Esophagus muscularis mucosa (tissue), 4 donors: ENCODE data around the gene CLIP1. TPM values are rescaled to one million over a fixed set of nuclear protein-coding genes. Genes with fewer than 3 reads are reported as not detected.

Experiments used
- DNase-seq: peaks from one replicate; pipeline ENCODE4 v3.0.0-alpha.2; 2017; ENCODE audit errors: extremely low spot score
- H3K27ac ChIP-seq, 4 donors: fragments of 200-600 bp; sonication (generic); replicated peaks in 1 of 4; 1 replicate in 3 of 4; 2 replicates in 1 of 4; pipeline ENCODE4 v1.5.1; 2016 to 2019; ENCODE audit warnings: mild to moderate bottlenecking in 1 of 4
- H3K27me3 ChIP-seq, 4 donors: fragments of 200-600 bp; sonication (generic); one replicate each; pipeline versions ENCODE4 v1.5.1 to v1.6.0; 2016 to 2019
- H3K36me3 ChIP-seq, 4 donors: fragments of 200-600 bp; sonication (generic); one replicate each; pipeline ENCODE4 v1.5.1; 2016 to 2019
- H3K4me1 ChIP-seq, 4 donors: fragments of 200-600 bp; sonication (generic); one replicate each; pipeline ENCODE4 v1.5.1; 2016 to 2019
- H3K4me3 ChIP-seq, 4 donors: fragments of 200-600 bp; sonication (generic); 1 replicate in 2 of 4; 2 replicates in 2 of 4; pipeline ENCODE4 v1.5.1; 2016 to 2019; ENCODE audit warnings: mild to moderate bottlenecking in 4 of 4, moderate library complexity in 1 of 4
- H3K9me3 ChIP-seq, 4 donors: fragments of 200-600 bp; sonication (generic); 1 replicate in 3 of 4; 2 replicates in 1 of 4; pipeline ENCODE4 v1.5.1; 2016 to 2019
- EP300 ChIP-seq: sonication (generic); formaldehyde crosslinking; IDR thresholded peaks from one replicate; pipeline ENCODE4 v1.6.1; 2017; ENCODE audit warnings: antibody characterized with exemption
- POLR2A ChIP-seq: fragments of 450-650 bp; IDR thresholded peaks from one replicate; pipeline ENCODE4 v1.6.1; 2017; ENCODE audit warnings: antibody characterized with exemption, moderate library complexity, mild to moderate bottlenecking, low read depth
- POLR2AphosphoS5 ChIP-seq, 2 donors: sonication (generic); formaldehyde crosslinking; IDR thresholded peaks; one replicate each; pipeline ENCODE4 v1.6.1; 2017; ENCODE audit warnings: antibody characterized with exemption in 2 of 2
- WGBS: methylation state at CpG from one replicate; pipeline ENCODE4 v1.1.5; 2018; 5-methylcytosine and 5-hydroxymethylcytosine counted together
- intact Hi-C: fragments of 100-400 bp; cut with DNase I; formaldehyde crosslinking; loops from one replicate; pipeline ENCODE4 v1.15.1; 2023
- total RNA-seq, 4 donors: library from RNA; depleted of rRNA; stranded (reverse); fragments of >200 nt; gene quantifications; one replicate each; pipeline versions ENCODE4 v1.1.0 to v1.2.1, GENCODE V29; 2016
- TF ChIP-seq, protein P1 (sequence below), 3 experiments: fragments of 200-600 bp in 2 of 3; fragments of 450-650 bp in 1 of 3; sonication (generic) in 2 of 3; IDR thresholded peaks; one replicate each; pipeline ENCODE4 v1.5.1; 2017 to 2019; ENCODE audit warnings: antibody characterized with exemption in 3 of 3, mild to moderate bottlenecking in 2 of 3, moderate library complexity in 1 of 3

Gene CLIP1
- total RNA-seq, 4 donors from 2014 or later: 234 to 263 (median 250) TPM

GRCh38 chr12:122227341-122227740 lies 195.1 kb downstream of the CLIP1 start:
- H3K4me1 ChIP-seq: peaks cover 28 to 36% (median 36%) of the 10 kb centered on the region in 4 donors
- TF ChIP-seq, protein P1, sequence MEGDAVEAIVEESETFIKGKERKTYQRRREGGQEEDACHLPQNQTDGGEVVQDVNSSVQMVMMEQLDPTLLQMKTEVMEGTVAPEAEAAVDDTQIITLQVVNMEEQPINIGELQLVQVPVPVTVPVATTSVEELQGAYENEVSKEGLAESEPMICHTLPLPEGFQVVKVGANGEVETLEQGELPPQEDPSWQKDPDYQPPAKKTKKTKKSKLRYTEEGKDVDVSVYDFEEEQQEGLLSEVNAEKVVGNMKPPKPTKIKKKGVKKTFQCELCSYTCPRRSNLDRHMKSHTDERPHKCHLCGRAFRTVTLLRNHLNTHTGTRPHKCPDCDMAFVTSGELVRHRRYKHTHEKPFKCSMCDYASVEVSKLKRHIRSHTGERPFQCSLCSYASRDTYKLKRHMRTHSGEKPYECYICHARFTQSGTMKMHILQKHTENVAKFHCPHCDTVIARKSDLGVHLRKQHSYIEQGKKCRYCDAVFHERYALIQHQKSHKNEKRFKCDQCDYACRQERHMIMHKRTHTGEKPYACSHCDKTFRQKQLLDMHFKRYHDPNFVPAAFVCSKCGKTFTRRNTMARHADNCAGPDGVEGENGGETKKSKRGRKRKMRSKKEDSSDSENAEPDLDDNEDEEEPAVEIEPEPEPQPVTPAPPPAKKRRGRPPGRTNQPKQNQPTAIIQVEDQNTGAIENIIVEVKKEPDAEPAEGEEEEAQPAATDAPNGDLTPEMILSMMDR (IDR thresholded peaks at IDR 0.05): no peak
- no peak for TF ChIP-seq POLR2A
- no peak for TF ChIP-seq EP300
- no peak overlapping the region for H3K4me3 ChIP-seq
- peaks cover 13 to 59% (median 43%) of the 10 kb centered on the region in 4 donors for H3K36me3 ChIP-seq
- no peak overlapping the region for H3K27ac ChIP-seq
- DNase-seq: no peak
- intact Hi-C loops: loop anchor here (5.0 kb wide), 1 partner anchor 40 kb away; the partner anchor contains the start of gene VPS33A
- no peaks in the 10 kb centered on the region for H3K27me3 ChIP-seq
- 91% methylated on average over 12 of the region's 17 CpGs for WGBS
- no peaks in the 10 kb centered on the region for H3K9me3 ChIP-seq

DNA sequence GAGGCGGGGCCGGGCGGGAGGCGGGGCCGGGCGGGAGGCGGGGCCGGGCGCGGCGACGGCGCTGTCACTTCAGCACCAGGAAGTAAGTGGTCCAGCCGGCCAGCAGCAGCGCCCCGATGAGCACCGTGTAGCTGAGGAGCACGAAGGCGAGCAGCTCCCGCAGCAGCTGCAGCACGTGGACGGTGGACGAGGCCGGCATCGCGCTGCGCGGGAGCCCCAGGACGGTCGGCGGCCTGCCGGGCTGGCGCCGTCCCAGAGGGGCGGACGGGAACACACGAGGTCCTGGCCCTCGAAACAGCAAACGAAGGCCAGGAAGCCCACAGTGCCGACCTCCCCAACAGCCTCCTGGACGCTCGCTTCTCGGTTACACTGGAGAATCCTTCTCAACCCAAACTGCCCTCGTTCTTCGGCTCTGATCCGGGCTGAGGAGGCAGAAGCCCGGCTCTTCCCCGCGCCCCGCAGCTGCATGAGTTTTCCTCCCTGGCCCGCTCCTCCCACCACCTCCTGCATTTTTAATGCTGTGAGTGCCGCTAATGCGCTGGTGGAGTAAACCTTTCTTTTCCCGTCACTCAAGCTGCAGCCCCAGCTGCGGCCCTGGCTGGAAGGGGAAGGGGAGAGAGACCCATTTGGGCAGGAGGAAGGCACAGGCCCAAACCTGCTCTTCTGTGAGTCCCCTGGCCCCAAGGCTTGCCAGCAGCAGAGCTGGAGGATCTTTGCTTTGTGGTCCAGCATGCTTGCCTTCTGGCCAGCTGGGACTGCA lies 195.9 kb downstream of the CLIP1 start:
- Histone ChIP-seq H3K27me3 (no peaks in the 10 kb centered on the region), H3K9me3 (no peaks in the 10 kb centered on the region), H3K4me1 (peaks cover 28 to 36% (median 36%) of the 10 kb centered on the region in 4 donors), H3K27ac (peak overlapping the region; percentile 34 to 97 (median 67)), H3K36me3 (peaks cover 5 to 59% (median 43%) of the 10 kb centered on the region in 4 donors), H3K4me3 (peak overlapping the region; percentile 70 to 97 (median 92))
- 33% methylated on average over 11 of the region's 55 CpGs for WGBS
- intact Hi-C loops: loop anchor here (5.0 kb wide), 1 partner anchor 41 kb away; the partner anchor contains the start of gene VPS33A
- no peak for DNase-seq
- TF ChIP-seq POLR2AphosphoS5 (IDR thresholded peaks at IDR 0.05) (no peak), POLR2A (no peak), EP300 (no peak)
- TF ChIP-seq, protein P1 (IDR thresholded peaks at IDR 0.05): no peak

DNA sequence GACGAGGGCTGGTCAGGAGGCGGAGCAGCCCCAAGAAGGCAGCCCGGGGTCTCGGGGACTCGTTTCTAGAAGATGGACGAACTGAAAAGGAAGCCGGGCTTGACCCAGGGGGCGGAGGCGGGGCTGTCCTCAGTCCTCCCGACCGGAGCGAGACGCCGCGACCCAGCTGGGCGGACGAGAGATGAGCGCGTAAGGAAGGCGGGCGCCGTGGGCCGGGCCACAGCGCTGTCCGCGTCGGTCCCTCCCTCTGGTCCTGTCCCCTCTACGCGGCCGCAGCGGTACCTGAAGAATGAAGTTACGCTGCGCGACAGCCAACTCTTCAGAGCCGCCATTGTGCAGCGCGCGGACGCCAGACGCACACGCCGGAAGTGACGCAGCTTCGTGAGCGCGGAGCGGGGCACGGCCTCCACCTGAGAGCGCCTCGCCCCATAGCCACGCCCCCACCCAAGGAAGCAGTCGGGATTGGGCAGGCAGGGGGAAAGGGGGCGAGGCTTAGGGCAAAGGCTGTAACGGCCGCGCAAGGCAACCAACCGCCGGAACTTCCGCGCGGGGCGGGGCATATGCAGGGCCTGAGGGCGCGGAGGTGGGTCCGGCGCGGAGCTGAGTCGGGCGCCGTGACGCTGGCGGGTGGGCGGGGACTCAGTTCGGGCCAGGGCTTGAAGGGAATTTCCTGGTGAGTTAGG lies 196.6 kb downstream of the CLIP1 start, which contains the start of gene DIABLO:
DIABLO (minus strand) TSS at position 370 of the 683 bp plus-strand sequence; CDS start at position 332, 38 bp downstream.
- peak; percentile 100 for DNase-seq
- H3K9me3 ChIP-seq: no peaks in the 10 kb centered on the region
- 2% methylated on average over 24 of the region's 74 CpGs for WGBS
- H3K27me3 ChIP-seq: no peaks in the 10 kb centered on the region
- intact Hi-C loops: loop anchor here (5.0 kb wide), 1 partner anchor 41 kb away; the partner anchor contains the start of gene VPS33A
- peak within 1 kb of the TSS; percentile 93 to 97 (median 96) for H3K27ac ChIP-seq
- H3K36me3 ChIP-seq: peaks cover 0 to 59% (median 43%) of the 10 kb centered on the region in 4 donors
- TF ChIP-seq POLR2AphosphoS5 (IDR thresholded peaks at IDR 0.05) (peak; percentile 100), POLR2A (peak; percentile 93)
- TF ChIP-seq, protein P1 (IDR thresholded peaks at IDR 0.05): no peak
- peak within 1 kb of the TSS; percentile 70 to 97 (median 92) for H3K4me3 ChIP-seq
- H3K4me1 ChIP-seq: peaks cover 28 to 36% (median 36%) of the 10 kb centered on the region in 4 donors

Other genes starting within 250 kb of the CLIP1 start
- not detected for gene IL31, start 248.4 kb downstream of the CLIP1 start, total RNA-seq
- 1 to 10 TPM in 2 of 4 donors, under 1 TPM in 1, not detected in 1; 0.99 to 2.5 (median 1.3) TPM for gene LRRC43, start 239.5 kb downstream of the CLIP1 start, total RNA-seq
- not detected for gene B3GNT4, start 219.0 kb downstream of the CLIP1 start, total RNA-seq
- gene DIABLO, start 196.6 kb downstream of the CLIP1 start, total RNA-seq: 10 to 100 TPM; 30.8 to 43.6 (median 39.3) TPM
- gene VPS33A, start 156.2 kb downstream of the CLIP1 start, total RNA-seq: 10 to 100 TPM; 12.5 to 15.7 (median 14.7) TPM
- 10 to 100 TPM; 12.1 to 19.1 (median 14.1) TPM for gene ZCCHC8, start 78.3 kb upstream of the CLIP1 start, total RNA-seq
- gene RSRC2, start 104.3 kb upstream of the CLIP1 start, total RNA-seq: 10 to 100 TPM; 46.5 to 68.9 (median 48.6) TPM
- gene KNTC1, start 104.6 kb upstream of the CLIP1 start, total RNA-seq: 10 to 100 TPM in 1 of 4 donors, 1 to 10 TPM in 3; 4.3 to 11.2 (median 6.3) TPM